RCC 7860 (cell line): ENCODE measurements around the gene ADIPOQ.
"Not testable (repeated sequence)": the region's sequence is repeated elsewhere in the genome, so short reads cannot be mapped to it uniquely, and the experiment has no call there.

Experiments
- DNase-seq: peaks from one replicate; pipeline ENCODE4 v3.0.0-alpha.2; 2015; ENCODE audit warnings: low spot score
- FAIRE-seq: peaks from 2 replicates; lab custom pipeline; 2012; peaks lifted over from hg19 to GRCh38; lab: Jason Lieb, UNC

Gene ADIPOQ

GRCh38 chr3:186870421-186871201 lies 28.1 kb downstream of the ADIPOQ start:
- DNase-seq (no peak), FAIRE-seq (no peak)

- no peak for FAIRE-seq
- DNase-seq = no peak
Observed at GRCh38 chr3:186871403-186871924, 29.0 kb downstream of the ADIPOQ start.

GRCh38 chr3:186873796-186874195 lies 31.3 kb downstream of the ADIPOQ start:
- FAIRE-seq = not testable (repeated sequence)

GRCh38 chr3:186874216-186874615 lies 31.7 kb downstream of the ADIPOQ start:
- not testable (repeated sequence) for DNase-seq, FAIRE-seq

More at GRCh38 chr3:186873796-186874195, 31.3 kb downstream of the ADIPOQ start:
- DNase-seq = not testable (repeated sequence)

- FAIRE-seq, DNase-seq: not testable (repeated sequence)
Observed at GRCh38 chr3:186874841-186875240, 32.3 kb downstream of the ADIPOQ start.

- FAIRE-seq (no peak), DNase-seq (no peak)
Observed at GRCh38 chr3:186875708-186876107, 33.2 kb downstream of the ADIPOQ start.

GRCh38 chr3:186879781-186880180 lies 37.3 kb downstream of the ADIPOQ start:
- DNase-seq = no peak
- FAIRE-seq = no peak

- DNase-seq = no peak
- no peak for FAIRE-seq
Observed at GRCh38 chr3:186880406-186880805, 37.9 kb downstream of the ADIPOQ start.

- no peak for DNase-seq
- no peak for FAIRE-seq
Observed at GRCh38 chr3:186882150-186882524, 39.6 kb downstream of the ADIPOQ start.

GRCh38 chr3:186882881-186883685 lies 40.6 kb downstream of the ADIPOQ start:
- FAIRE-seq (peak; percentile 83), DNase-seq (peak; percentile 94)

GRCh38 chr3:186883686-186884058 lies 41.2 kb downstream of the ADIPOQ start:
- DNase-seq (no peak), FAIRE-seq (no peak)

GRCh38 chr3:186884868-186885267 lies 42.4 kb downstream of the ADIPOQ start:
- not testable (repeated sequence) for FAIRE-seq

GRCh38 chr3:186886202-186886981 lies 43.9 kb downstream of the ADIPOQ start:
- FAIRE-seq (no peak), DNase-seq (no peak)

More at GRCh38 chr3:186884868-186885267, 42.4 kb downstream of the ADIPOQ start:
- not testable (repeated sequence) for DNase-seq

- not testable (repeated sequence) for FAIRE-seq, DNase-seq
Observed at GRCh38 chr3:186887507-186887938, 45.0 kb downstream of the ADIPOQ start.

- no peak for DNase-seq
- FAIRE-seq = no peak
Observed at GRCh38 chr3:186888569-186888968, 46.1 kb downstream of the ADIPOQ start.

GRCh38 chr3:186889698-186890097 lies 47.2 kb downstream of the ADIPOQ start:
- FAIRE-seq = not testable (repeated sequence)

GRCh38 chr3:186890911-186891310 lies 48.4 kb downstream of the ADIPOQ start:
- no peak for FAIRE-seq
- DNase-seq = no peak

More at GRCh38 chr3:186889698-186890097, 47.2 kb downstream of the ADIPOQ start:
- not testable (repeated sequence) for DNase-seq

- not testable (repeated sequence) for DNase-seq, FAIRE-seq
Observed at GRCh38 chr3:186893071-186893470, 50.6 kb downstream of the ADIPOQ start.

- DNase-seq (no peak), FAIRE-seq (no peak)
Observed at GRCh38 chr3:186895406-186895805, 52.9 kb downstream of the ADIPOQ start.

- no peak for DNase-seq
- FAIRE-seq = no peak
Observed at GRCh38 chr3:186896006-186896405, 53.5 kb downstream of the ADIPOQ start.

GRCh38 chr3:186896875-186897274 lies 54.4 kb downstream of the ADIPOQ start:
- no peak for DNase-seq

More at GRCh38 chr3:186896875-186897274, 54.4 kb downstream of the ADIPOQ start:
- no peak for FAIRE-seq
